ENCODE results near the gene LRRD1. TPM values are rescaled to one million over a fixed set of nuclear protein-coding genes. Genes with fewer than 3 reads are reported as not detected.

LRRD1 gene
- total RNA-seq = not detected in 2 replicates

DNA sequence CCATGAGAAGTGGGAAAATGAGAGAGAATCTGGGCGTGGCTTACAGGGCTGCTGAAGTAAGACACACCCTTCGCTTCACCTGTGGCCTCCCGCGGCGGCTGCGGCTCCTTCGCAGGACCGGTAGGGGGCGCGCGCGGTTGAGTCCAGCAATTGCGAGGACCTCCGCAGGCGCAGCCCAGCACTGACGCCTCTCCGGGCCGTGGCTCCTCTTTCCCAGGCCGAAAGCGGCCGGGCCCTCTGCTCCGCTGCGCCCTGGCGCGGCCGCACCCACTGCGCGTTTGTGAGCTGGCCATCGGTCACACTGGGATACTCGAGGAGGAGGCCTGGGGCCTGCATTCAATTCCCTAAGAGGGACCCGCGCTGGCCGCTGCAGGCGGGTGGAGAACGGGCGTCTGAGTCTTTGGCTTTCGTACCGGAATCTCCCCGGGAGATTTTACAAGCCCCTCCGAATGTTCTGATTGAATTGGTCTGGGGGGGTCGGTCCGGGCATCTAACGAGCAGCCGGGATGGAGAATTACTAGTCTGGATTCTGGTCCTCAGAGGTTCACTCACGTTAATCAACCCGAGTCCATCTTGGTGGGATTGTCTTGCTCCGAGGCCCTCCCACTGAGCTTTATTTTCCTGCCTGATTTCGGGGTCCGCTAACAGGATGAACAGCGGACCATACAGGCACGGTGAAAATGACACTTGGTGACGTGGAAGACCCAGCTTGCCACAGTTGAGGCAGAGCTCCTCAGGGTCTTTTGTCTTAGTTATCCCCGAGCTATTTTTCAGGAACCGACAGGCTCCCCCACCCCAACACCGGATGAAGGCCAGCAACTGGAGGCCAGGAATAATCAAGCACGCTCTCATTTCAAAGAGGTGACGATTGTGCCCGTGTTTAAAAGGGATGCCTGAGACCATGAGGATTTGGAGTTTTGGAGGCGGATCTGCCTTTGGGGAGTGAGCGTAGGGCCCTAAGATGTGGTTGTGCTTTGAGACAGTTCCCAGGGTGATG, at the start of gene LRRD1:
Gene LRRD1, minus strand, starts transcription at position 215 of the 997 bp plus-strand sequence. CDS start 13,940 bp downstream, outside the sequence.

DNA sequence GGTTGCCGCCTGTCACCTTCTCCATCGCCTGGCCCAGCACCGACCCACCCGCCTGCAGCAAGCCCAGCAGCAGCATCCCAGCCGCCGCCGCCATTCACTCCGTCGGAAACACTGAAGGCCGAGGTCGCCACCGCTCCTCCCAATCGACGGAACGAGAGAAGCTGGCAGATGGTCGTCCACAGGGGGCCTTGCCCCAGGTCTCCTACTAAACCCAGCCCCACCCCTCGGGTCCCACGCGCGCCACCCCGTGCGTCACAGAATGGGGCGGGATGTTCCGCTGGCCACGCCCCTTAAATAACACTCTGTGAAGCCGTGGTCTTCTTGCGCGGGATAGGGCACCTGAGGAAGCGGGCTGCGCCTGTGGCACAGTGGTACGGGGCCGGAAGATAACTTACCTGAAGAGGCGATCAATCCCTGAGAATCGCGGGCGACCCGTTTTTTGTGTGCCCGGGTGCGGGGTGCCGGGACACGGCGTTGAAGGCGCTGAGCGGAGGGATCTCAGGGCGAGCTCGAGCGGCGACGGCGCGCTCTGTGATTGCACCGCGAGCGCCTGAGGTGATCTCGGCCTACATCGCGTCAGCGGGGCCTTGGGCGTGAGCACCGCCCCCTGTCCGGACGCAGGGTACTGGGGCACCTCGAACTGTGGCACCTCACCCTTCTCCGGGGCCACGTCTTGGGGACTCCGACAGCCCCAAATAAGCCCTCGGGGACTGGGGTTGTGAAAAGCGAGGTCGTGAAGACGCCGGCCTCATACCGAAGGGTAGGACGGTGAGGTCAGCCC, 44.5 kb downstream of the LRRD1 start, which contains the start of gene CYP51A1:
Gene CYP51A1, minus strand, starts transcription at position 207 of the 781 bp plus-strand sequence. Its CDS starts 113 bp downstream, at position 94.

Other genes starting within 250 kb of the LRRD1 start
- gene AKAP9, start 238.3 kb downstream of the LRRD1 start, total RNA-seq = 12.1 and 13.5 TPM in 2 replicates
- gene CYP51A1, start 44.7 kb downstream of the LRRD1 start, total RNA-seq = 230 and 264 TPM in 2 replicates
- gene KRIT1, start 66.8 kb upstream of the LRRD1 start, total RNA-seq = 19.3 and 25.2 TPM in 2 replicates
- gene ANKIB1, start 66.8 kb upstream of the LRRD1 start, total RNA-seq = 22.5 and 33.7 TPM in 2 replicates

Data from myometrial cell (primary cell).